HG02852 (cell line): ENCODE measurements around the gene LRSAM1.

Experiments used
- ATAC-seq: cut with Tn5 transposase; IDR thresholded peaks from one replicate; pipeline ENCODE4 v1.9.1; 2021; ENCODE audit warnings: mild to moderate bottlenecking, moderate library complexity; ENCODE audit not compliant: unreplicated experiment

The LRSAM1 gene

GRCh38 chr9:127548352-127548881 lies 97.1 kb downstream of the LRSAM1 start:
- ATAC-seq: no peak

GRCh38 chr9:127549218-127549617 lies 97.9 kb downstream of the LRSAM1 start:
- ATAC-seq: no peak

- no peak for ATAC-seq
Measured at GRCh38 chr9:127549751-127550150, 98.4 kb downstream of the LRSAM1 start.

- ATAC-seq: no peak
Measured at GRCh38 chr9:127550282-127550681, 99.0 kb downstream of the LRSAM1 start.

- ATAC-seq: no peak
Measured at GRCh38 chr9:127550751-127551150, 99.4 kb downstream of the LRSAM1 start.
